Sigmoid colon (tissue), 4 donors: ENCODE data around the gene PXDN.

Experiments
- POLR2AphosphoS5 ChIP-seq, 4 donors: sonication (generic); formaldehyde crosslinking; IDR thresholded peaks; one replicate each; pipeline ENCODE4 v1.6.1; 2017; ENCODE audit warnings: antibody characterized with exemption in 4 of 4
- TF ChIP-seq, protein P1 (sequence below), 4 experiments: fragments of 450-650 bp in 3 of 4; fragments of 200-600 bp in 1 of 4; IDR thresholded peaks; one replicate each; pipeline ENCODE4 v1.5.1; 2016 to 2019; ENCODE audit warnings: antibody characterized with exemption in 4 of 4, mild to moderate bottlenecking in 3 of 4, moderate library complexity in 2 of 4

GRCh38 chr2:1641523-1641922 lies 102.8 kb downstream of the PXDN start:
- TF ChIP-seq POLR2AphosphoS5 (IDR thresholded peaks at IDR 0.05): no peak
- TF ChIP-seq, protein P1, sequence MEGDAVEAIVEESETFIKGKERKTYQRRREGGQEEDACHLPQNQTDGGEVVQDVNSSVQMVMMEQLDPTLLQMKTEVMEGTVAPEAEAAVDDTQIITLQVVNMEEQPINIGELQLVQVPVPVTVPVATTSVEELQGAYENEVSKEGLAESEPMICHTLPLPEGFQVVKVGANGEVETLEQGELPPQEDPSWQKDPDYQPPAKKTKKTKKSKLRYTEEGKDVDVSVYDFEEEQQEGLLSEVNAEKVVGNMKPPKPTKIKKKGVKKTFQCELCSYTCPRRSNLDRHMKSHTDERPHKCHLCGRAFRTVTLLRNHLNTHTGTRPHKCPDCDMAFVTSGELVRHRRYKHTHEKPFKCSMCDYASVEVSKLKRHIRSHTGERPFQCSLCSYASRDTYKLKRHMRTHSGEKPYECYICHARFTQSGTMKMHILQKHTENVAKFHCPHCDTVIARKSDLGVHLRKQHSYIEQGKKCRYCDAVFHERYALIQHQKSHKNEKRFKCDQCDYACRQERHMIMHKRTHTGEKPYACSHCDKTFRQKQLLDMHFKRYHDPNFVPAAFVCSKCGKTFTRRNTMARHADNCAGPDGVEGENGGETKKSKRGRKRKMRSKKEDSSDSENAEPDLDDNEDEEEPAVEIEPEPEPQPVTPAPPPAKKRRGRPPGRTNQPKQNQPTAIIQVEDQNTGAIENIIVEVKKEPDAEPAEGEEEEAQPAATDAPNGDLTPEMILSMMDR (IDR thresholded peaks at IDR 0.05): no peak
